SIG-M5 (cell line): ENCODE measurements around the gene UBE2J1.
A peak's percentile ranks its signal among the peaks of the same experiment; 100 is the strongest.

Experiments used
- DNase-seq: peaks from one replicate; lab custom pipeline; 2025; lab: John Stamatoyannopoulos, UW

The UBE2J1 gene

DNA sequence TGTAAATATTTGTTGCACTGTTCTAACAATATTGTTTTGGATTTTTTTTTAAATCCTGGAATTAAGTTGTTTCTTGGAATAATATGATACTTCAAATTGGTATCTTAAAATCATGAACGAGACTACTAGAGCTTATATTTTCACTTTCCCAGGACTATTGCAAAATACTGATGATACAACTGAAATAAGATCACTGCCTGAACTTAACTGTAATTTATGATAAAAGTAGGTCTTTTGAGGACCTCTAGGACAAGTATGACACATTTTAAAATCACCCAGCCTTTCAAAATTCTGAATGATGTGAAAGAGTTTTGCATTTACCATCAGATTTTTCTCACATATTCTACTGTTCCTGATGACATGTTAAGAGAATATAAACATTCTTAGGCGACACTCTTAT lies 8.6 kb upstream of the UBE2J1 start:
- DNase-seq = no peak

DNA sequence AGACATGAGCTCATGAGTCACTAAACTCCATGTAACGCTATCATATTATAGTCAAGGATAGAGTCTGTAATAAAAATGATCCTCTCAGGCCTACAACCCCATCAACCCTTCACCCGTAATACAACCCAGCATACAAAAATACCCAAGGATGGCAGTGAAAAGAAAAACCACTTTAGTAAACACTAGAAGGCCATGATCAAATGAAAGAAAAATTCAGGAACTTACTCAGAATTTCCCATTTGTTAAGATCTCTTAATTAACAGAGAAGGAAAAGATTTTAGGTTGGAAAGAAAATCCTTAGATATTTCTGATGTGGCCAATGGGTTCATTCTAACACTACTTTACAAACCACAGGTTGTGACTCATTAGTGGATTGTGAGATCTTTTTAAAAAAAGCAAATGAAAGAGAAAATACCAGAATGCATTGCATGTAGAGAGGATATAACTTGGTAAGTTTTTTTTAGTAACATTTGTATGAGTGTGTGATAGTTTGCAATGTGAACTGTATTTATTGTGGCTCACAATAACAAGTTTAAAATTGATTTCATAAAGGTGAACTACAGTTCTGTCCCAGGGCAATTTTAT lies 8.0 kb upstream of the UBE2J1 start:
- no peak for DNase-seq

DNA sequence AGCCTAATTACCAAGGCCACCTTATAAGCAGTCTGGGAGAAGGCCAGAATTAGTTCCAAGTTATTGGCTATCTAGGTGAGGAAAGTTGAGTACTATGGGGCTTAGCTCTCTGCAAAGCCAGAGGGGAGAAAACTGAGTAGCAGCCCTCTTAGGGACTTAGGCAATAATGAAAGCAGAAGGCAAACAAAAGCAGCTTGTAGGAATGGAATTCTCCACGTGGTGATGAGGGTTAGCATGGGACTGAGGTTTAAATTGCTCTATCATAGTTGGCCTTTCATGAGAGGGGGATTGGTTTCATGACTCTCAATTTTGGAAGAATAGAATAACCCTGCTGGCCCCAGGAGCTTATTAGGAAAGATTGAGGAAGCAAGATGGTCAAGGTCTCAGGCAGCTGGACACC lies 7.0 kb upstream of the UBE2J1 start:
- DNase-seq = no peak

DNA sequence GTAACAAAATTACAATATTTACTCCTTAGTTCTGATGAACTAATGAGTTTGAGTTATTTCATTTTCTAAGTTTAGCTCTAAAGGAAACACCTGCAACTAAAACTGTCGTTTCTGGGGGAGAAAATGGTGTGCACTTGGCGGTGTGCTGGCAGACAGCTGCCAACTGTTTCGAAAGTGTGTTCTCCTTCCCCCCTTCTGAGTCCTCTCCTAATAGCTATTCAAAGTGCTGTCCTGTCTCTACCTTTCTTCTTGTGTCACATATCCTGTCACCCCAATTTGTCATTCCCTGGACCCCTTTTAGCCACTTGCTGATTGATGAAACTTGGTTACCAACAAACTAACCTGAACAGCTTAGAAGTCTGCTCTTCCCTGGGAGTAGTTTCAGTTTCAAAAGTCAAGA lies 4.9 kb upstream of the UBE2J1 start:
- DNase-seq = no peak

DNA sequence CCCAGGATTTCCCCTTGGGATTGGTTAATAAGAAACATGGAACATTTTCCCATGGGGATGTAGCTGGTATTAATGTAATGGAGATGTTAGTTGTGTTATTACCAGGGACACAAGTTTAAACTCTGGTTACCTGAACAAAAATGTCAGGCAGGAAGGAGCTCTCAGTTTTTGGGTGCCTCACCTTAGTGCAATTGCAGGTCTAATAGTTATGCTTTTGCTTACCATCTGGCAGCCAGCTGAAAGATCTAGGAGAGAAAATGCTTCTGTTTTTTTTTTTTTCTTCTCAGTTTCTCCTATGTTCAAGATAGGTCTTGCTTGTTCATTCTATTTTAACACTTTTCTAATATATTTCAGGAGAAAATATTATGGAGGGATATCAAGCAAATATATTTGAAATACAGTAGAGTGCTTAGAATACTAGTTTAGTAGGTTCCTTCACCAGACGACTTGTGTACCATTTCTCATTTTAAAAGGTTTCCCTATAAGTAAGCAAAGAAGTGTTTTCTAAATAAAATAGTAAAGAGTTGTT lies 4.2 kb upstream of the UBE2J1 start:
- DNase-seq = no peak

- no peak for DNase-seq
Observed at GRCh38 chr6:89355511-89356194, 3.1 kb upstream of the UBE2J1 start.

GRCh38 chr6:89353702-89354392 lies 1.3 kb upstream of the UBE2J1 start:
- no peak for DNase-seq

- DNase-seq = no peak
Observed at GRCh38 chr6:89353118-89353556, 615 bp upstream of the UBE2J1 start.

- DNase-seq = no peak
Observed at GRCh38 chr6:89351671-89352277, 748 bp downstream of the UBE2J1 start.

- peak; percentile 82 for DNase-seq
Observed at GRCh38 chr6:89350281-89350966, 2.1 kb downstream of the UBE2J1 start.

DNA sequence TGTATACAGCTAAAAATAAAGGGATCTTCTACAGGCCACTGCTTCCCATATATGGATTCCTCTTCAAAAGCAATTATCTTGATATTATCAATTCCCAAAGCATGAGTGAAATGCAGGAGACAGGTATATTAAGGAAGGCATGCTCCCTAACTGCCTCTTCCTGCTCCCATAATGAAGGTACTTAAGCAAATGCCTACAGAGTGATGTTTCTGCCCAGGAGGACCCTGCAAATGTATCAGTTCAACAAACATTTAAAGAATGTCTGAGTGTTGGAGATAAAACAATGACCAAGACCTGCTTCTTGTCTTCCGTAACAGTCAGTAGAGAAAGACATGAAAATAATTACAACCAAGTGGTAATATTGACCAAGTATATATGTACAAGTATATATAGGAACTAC lies 4.2 kb downstream of the UBE2J1 start:
- no peak for DNase-seq

DNA sequence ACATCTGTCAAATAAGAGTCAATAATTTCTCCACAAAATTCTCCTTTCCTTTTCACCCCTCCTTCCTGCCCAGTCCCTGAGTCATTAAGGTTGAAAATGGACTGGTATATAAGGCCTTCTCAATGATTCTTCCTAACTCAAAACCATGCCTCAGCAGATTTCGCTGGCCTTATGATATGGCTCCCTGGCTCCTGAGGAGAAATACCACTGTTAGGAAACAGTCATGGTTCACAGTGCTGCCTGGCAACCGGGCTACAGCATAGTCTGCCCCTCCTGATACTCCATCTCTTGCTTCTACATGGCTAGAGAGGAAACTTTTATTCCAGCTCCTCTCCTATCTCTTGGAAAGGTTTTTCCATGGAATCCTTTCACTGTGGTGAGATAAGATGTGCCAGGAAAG lies 4.7 kb downstream of the UBE2J1 start:
- DNase-seq = no peak

GRCh38 chr6:89346433-89346832 lies 6.1 kb downstream of the UBE2J1 start:
- DNase-seq = no peak

GRCh38 chr6:89339565-89339964 lies 13.0 kb downstream of the UBE2J1 start:
- DNase-seq = no peak

DNA sequence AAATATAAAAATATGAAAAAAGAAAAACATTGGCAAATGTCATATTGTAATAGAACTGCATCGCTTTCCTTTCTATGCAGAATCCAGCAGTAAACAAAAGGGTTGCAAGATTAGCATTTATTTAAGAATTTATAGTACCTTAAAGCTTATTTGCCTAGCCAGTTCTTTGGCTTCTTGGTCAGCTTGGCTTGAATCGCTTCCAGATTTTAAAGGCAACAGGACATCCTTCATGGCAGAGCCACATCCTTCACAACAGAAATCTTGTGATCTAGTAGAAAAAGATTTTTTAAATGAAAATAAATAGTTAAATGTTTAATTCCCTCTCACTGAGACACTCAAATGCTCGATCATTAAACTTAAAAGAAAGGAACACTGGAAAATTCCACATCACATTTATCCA lies 17.4 kb downstream of the UBE2J1 start:
- DNase-seq = no peak

DNA sequence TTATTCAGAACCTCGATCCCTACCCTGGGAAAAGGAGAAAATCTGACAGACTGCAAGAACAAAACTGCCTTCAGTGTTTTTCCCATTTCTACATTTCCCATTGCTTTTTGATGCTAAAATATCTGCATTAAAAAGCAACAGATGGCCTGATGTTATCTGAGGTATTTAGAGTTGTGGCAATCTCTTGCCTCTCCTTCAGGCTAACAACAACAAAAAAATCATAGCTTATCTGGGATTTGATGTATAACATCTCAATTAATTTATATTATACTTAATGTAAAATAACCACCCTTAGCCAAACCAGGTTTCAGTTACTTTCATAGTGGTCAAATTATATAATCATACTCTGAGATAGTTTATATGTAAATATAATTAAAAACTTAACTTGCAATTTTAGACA lies 21.6 kb downstream of the UBE2J1 start:
- DNase-seq = no peak

DNA sequence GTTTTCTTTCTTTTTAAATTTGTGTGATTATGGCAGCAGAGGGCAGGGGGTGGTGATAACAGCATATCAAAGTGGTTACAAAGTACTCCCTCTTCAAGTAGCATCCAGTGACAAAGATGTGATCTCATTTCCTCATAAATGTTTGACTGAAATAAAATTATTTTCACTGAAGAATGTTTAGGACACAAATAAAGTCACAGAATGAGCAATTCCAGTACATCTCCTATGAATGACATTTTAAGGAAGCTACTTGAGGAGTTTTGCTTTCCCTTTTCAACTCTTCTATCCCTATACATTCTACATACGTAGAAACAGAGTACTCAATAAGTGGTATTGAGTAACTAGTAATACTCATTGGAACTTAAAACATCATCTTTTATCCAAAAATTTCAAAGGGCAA lies 23.5 kb downstream of the UBE2J1 start:
- no peak for DNase-seq

- DNase-seq = no peak
Observed at GRCh38 chr6:89324304-89324703, 28.2 kb downstream of the UBE2J1 start.

- peak; percentile 39 for DNase-seq
Observed at GRCh38 chr6:89323511-89323971, 29.0 kb downstream of the UBE2J1 start.

GRCh38 chr6:89321131-89321970 lies 31.2 kb downstream of the UBE2J1 start:
- no peak for DNase-seq

GRCh38 chr6:89320012-89320559 lies 32.4 kb downstream of the UBE2J1 start:
- no peak for DNase-seq
